HG03064 (cell line): ENCODE results near the gene BRPF1.
A peak's percentile ranks its signal among the peaks of the same experiment; 100 is the strongest.

Experiments used
- ATAC-seq: cut with Tn5 transposase; IDR thresholded peaks from one replicate; pipeline ENCODE4 v1.9.1; 2021; ENCODE audit warnings: low read depth; ENCODE audit not compliant: unreplicated experiment

BRPF1 gene

GRCh38 chr3:9703240-9703639, 28.3 kb upstream of the BRPF1 start:
- no peak for ATAC-seq

- ATAC-seq, result no peak
Observed at GRCh38 chr3:9703736-9704346, 27.7 kb upstream of the BRPF1 start, which contains the start of gene CPNE9. TSS of gene CPNE9 (plus strand) at chr3:9703833. CDS start at chr3:9703997, 164 bp downstream.

GRCh38 chr3:9704347-9705322, 26.9 kb upstream of the BRPF1 start:
- no peak for ATAC-seq

- no peak for ATAC-seq
Observed at GRCh38 chr3:9710174-9710739, 21.3 kb upstream of the BRPF1 start.

GRCh38 chr3:9712415-9712814, 19.1 kb upstream of the BRPF1 start:
- ATAC-seq, result no peak

- ATAC-seq, result no peak
Observed at GRCh38 chr3:9713142-9713541, 18.4 kb upstream of the BRPF1 start.

GRCh38 chr3:9715136-9715535, 16.4 kb upstream of the BRPF1 start:
- ATAC-seq, result no peak

GRCh38 chr3:9715764-9716437, 15.6 kb upstream of the BRPF1 start:
- no peak for ATAC-seq

GRCh38 chr3:9716801-9717555, 14.6 kb upstream of the BRPF1 start:
- no peak for ATAC-seq

- ATAC-seq, result no peak
Observed at GRCh38 chr3:9717563-9717962, 14.0 kb upstream of the BRPF1 start.

GRCh38 chr3:9718118-9718517, 13.4 kb upstream of the BRPF1 start:
- ATAC-seq, result no peak

- ATAC-seq, result no peak
Observed at GRCh38 chr3:9721015-9721699, 10.4 kb upstream of the BRPF1 start.

- ATAC-seq, result no peak
Observed at GRCh38 chr3:9721700-9722060, 9.9 kb upstream of the BRPF1 start.

GRCh38 chr3:9725775-9726515, 5.6 kb upstream of the BRPF1 start:
- ATAC-seq, result no peak

GRCh38 chr3:9727041-9727595, 4.4 kb upstream of the BRPF1 start:
- ATAC-seq, result no peak

GRCh38 chr3:9727743-9728142, 3.8 kb upstream of the BRPF1 start:
- ATAC-seq, result no peak

- no peak for ATAC-seq
Observed at GRCh38 chr3:9729419-9729818, 2.1 kb upstream of the BRPF1 start.

GRCh38 chr3:9730657-9731205, 804 bp upstream of the BRPF1 start:
- ATAC-seq, result peak; percentile 39
